Common myeloid progenitor, CD34-positive (primary cell): Measurements from ENCODE around the gene TRIM37.

Experiments
- CTCF ChIA-PET: fragments of 350-600 bp; sonication (Branson Sonifier 250); formaldehyde crosslinking; loops from one replicate; lab custom pipeline; 2021; ENCODE audit warnings: antibody characterized with exemption; lab: Charles Lee
- POLR2A ChIA-PET: fragments of 350-600 bp; sonication (Branson Sonifier 250); formaldehyde crosslinking; loops from one replicate; lab custom pipeline; 2021; ENCODE audit warnings: antibody characterized with exemption; lab: Charles Lee
- DNase-seq, 3 donors: peaks; one replicate each; pipeline versions ENCODE4 v3.0.0 to v3.0.0-alpha.2; 2013
- H3K27ac ChIP-seq, 2 experiments: 1 replicate in 1 of 2; 2 replicates in 1 of 2; pipeline ENCODE4 v1.7.0; 2013; ENCODE audit warnings: inconsistent platforms in 2 of 2, low read length in 2 of 2, mild to moderate bottlenecking in 2 of 2, low read depth in 1 of 2, moderate library complexity in 1 of 2; ENCODE audit not compliant: severe bottlenecking in 2 of 2, insufficient read depth in 1 of 2, poor library complexity in 1 of 2
- H3K27me3 ChIP-seq, 5 experiments: replicated peaks in 2 of 5; 1 replicate in 3 of 5; 2 replicates in 2 of 5; pipeline versions ENCODE4 v1.6.1 to v1.7.0; 2013; ENCODE audit warnings: low read length in 4 of 5, mild to moderate bottlenecking in 2 of 5, moderate library complexity in 2 of 5, inconsistent platforms in 1 of 5; ENCODE audit not compliant: insufficient read depth in 5 of 5, control insufficient read depth in 4 of 5
- H3K36me3 ChIP-seq, 4 experiments: 1 replicate in 2 of 4; 2 replicates in 2 of 4; pipeline versions ENCODE4 v1.6.1 to v1.7.0; 2013; ENCODE audit warnings: low read length in 3 of 4, control low read depth in 1 of 4, mild to moderate bottlenecking in 1 of 4; ENCODE audit not compliant: control insufficient read depth in 4 of 4, insufficient read depth in 4 of 4
- H3K4me1 ChIP-seq, 4 experiments: 1 replicate in 3 of 4; 2 replicates in 1 of 4; pipeline versions ENCODE4 v1.6.1 to v1.7.1; 2013; ENCODE audit warnings: low read length in 3 of 4, mild to moderate bottlenecking in 3 of 4, control low read depth in 1 of 4, inconsistent platforms in 1 of 4, moderate library complexity in 1 of 4; ENCODE audit not compliant: control insufficient read depth in 4 of 4, insufficient read depth in 4 of 4; ENCODE audit errors: control extremely low read depth in 1 of 4
- H3K4me3 ChIP-seq, 7 experiments: 1 replicate in 4 of 7; 2 replicates in 3 of 7; pipeline versions ENCODE4 v1.5.1 to v1.7.0; 2013; ENCODE audit warnings: mild to moderate bottlenecking in 7 of 7, low read length in 6 of 7, moderate library complexity in 6 of 7, inconsistent platforms in 2 of 7, low read depth in 2 of 7, control low read depth in 1 of 7; ENCODE audit not compliant: insufficient read depth in 4 of 7, control insufficient read depth in 1 of 7; ENCODE audit errors: extremely low read depth in 1 of 7
- H3K9me3 ChIP-seq, 5 experiments: 1 replicate in 4 of 5; 2 replicates in 1 of 5; pipeline versions ENCODE4 v1.6.1 to v1.7.1; 2013; ENCODE audit warnings: low read length in 4 of 5, mild to moderate bottlenecking in 2 of 5, inconsistent platforms in 1 of 5, low read depth in 1 of 5, moderate library complexity in 1 of 5; ENCODE audit not compliant: control insufficient read depth in 4 of 5, insufficient read depth in 2 of 5; ENCODE audit errors: control extremely low read depth in 1 of 5
- WGBS: methylation state at CpG from one replicate; pipeline ENCODE4 v1.1.5; 2013; ENCODE audit not compliant: insufficient coverage; 5-methylcytosine and 5-hydroxymethylcytosine counted together

The TRIM37 gene

GRCh38 chr17:59111539-59111938, 4.9 kb upstream of the TRIM37 start:
- ChIA-PET POLR2A (no interaction called here), CTCF (no interaction called here)

GRCh38 chr17:59110973-59111372, 4.3 kb upstream of the TRIM37 start:
- Histone ChIP-seq H3K27ac (no peak overlapping the region), H3K4me1 (peaks cover 5 to 17% (median 8%) of the 10 kb centered on the region in 4 experiments), H3K36me3 (peaks cover 3 to 26% (median 8%) of the 10 kb centered on the region in 4 experiments), H3K9me3 (no peaks in the 10 kb centered on the region), H3K4me3 (no peak overlapping the region), H3K27me3 (no peaks in the 10 kb centered on the region)
- ChIA-PET POLR2A (no interaction called here), CTCF (no interaction called here)
- no peak for DNase-seq

More at GRCh38 chr17:59111539-59111938, 4.9 kb upstream of the TRIM37 start:
- DNase-seq: no peak
- no peak overlapping the region for H3K4me3 ChIP-seq
- peaks cover 5 to 15% (median 8%) of the 10 kb centered on the region in 4 experiments for H3K4me1 ChIP-seq
- WGBS: 90% methylated on average over 2 of the region's 3 CpGs
- no peaks in the 10 kb centered on the region for H3K27me3 ChIP-seq
- H3K36me3 ChIP-seq: peaks cover 3 to 26% (median 8%) of the 10 kb centered on the region in 4 experiments
- no peak overlapping the region for H3K27ac ChIP-seq
- no peaks in the 10 kb centered on the region for H3K9me3 ChIP-seq

GRCh38 chr17:59108400-59109102, 1.9 kb upstream of the TRIM37 start:
- Histone ChIP-seq H3K27me3 (no peaks in the 10 kb centered on the region), H3K36me3 (peaks cover 2 to 10% (median 3%) of the 10 kb centered on the region in 4 experiments), H3K4me3 (no peak overlapping the region), H3K9me3 (no peaks in the 10 kb centered on the region), H3K4me1 (peaks cover 10 to 24% (median 19%) of the 10 kb centered on the region in 4 experiments), H3K27ac (no peak overlapping the region)
- CTCF ChIA-PET: interaction anchor here (1.6 kb wide), 1 partner anchor 15 kb away, joined by 4 read pairs; no protein-coding TSS in a partner anchor
- POLR2A ChIA-PET: no interaction called here
- DNase-seq: no peak
- 96% methylated on average over 5 of the region's 7 CpGs for WGBS

- Histone ChIP-seq H3K4me1 (peaks cover 10 to 24% (median 19%) of the 10 kb centered on the region in 4 experiments), H3K9me3 (no peaks in the 10 kb centered on the region), H3K27ac (peak overlapping the region; percentile 52 to 90), H3K36me3 (peaks cover 2 to 10% (median 3%) of the 10 kb centered on the region in 4 experiments), H3K4me3 (peak overlapping the region; percentile 50 to 98 (median 82)), H3K27me3 (no peaks in the 10 kb centered on the region)
- POLR2A ChIA-PET: interaction anchor here (0.6 kb wide), 1 partner anchor 738 kb away, joined by 4 read pairs; no protein-coding TSS in a partner anchor
- 0% methylated on average over 4 of the region's 10 CpGs for WGBS
- CTCF ChIA-PET: interaction anchor here (0.9 to 1.8 kb wide), 2 partner anchors 12 to 61 kb away, joined by 3 to 4 read pairs; no protein-coding TSS in a partner anchor
- no peak for DNase-seq
Measured at GRCh38 chr17:59107306-59107670, 608 bp upstream of the TRIM37 start.

- 0% methylated on average over 10 of the region's 18 CpGs for WGBS
- Histone ChIP-seq H3K4me1 (peaks cover 10 to 24% (median 19%) of the 10 kb centered on the region in 4 experiments), H3K4me3 (peak overlapping the region; percentile 75 to 98 (median 82)), H3K27ac (peak overlapping the region; percentile 64 to 90), H3K27me3 (no peaks in the 10 kb centered on the region), H3K36me3 (peaks cover 0 to 2% (median 2%) of the 10 kb centered on the region in 4 experiments), H3K9me3 (no peaks in the 10 kb centered on the region)
- CTCF ChIA-PET: interaction anchor here (1.1 to 1.8 kb wide), 2 partner anchors 13 to 53 kb away, joined by 3 to 4 read pairs; no protein-coding TSS in a partner anchor
- POLR2A ChIA-PET: interaction anchor here (0.6 to 0.7 kb wide), 2 partner anchors 19 to 47 kb away, joined by 3 read pairs; no protein-coding TSS in a partner anchor
- DNase-seq: peak; percentile 68 to 87 (median 86)
Measured at GRCh38 chr17:59105852-59106462, 723 bp downstream of the TRIM37 start.

- no peak overlapping the region for H3K4me3 ChIP-seq
- CTCF ChIA-PET: no interaction called here
- DNase-seq: no peak
- POLR2A ChIA-PET: no interaction called here
- H3K27ac ChIP-seq: no peak overlapping the region
- peaks cover 7 to 13% (median 10%) of the 10 kb centered on the region in 4 experiments for H3K36me3 ChIP-seq
- no peaks in the 10 kb centered on the region for H3K9me3 ChIP-seq
- WGBS: no CpG with 5 or more reads among the region's 1 CpG
- H3K27me3 ChIP-seq: no peaks in the 10 kb centered on the region
- peaks cover 5 to 16% (median 10%) of the 10 kb centered on the region in 4 experiments for H3K4me1 ChIP-seq
Measured at GRCh38 chr17:59101178-59101577, 5.5 kb downstream of the TRIM37 start.

GRCh38 chr17:59097876-59098275, 8.8 kb downstream of the TRIM37 start:
- ChIA-PET CTCF (no interaction called here), POLR2A (no interaction called here)
- no peak overlapping the region for H3K27ac ChIP-seq

More at GRCh38 chr17:59097876-59098275, 8.8 kb downstream of the TRIM37 start:
- no peak for DNase-seq
- H3K36me3 ChIP-seq: peaks cover 7 to 20% (median 12%) of the 10 kb centered on the region in 4 experiments
- no peak overlapping the region for H3K4me3 ChIP-seq
- no peaks in the 10 kb centered on the region for H3K27me3 ChIP-seq
- H3K4me1 ChIP-seq: no peaks in the 10 kb centered on the region
- H3K9me3 ChIP-seq: no peaks in the 10 kb centered on the region
